Cardiac fibroblast (primary cell): ENCODE results near the gene LAT.
A peak's percentile ranks its signal among the peaks of the same experiment; 100 is the strongest.

Experiments used
- DNase-seq, 2 donors: peaks; one replicate each; pipeline versions ENCODE4 v3.0.0 to v3.0.0-alpha.2; 2010; ENCODE audit warnings: low read depth in 2 of 2
- H3K4me3 ChIP-seq, 2 donors: replicated peaks in 1 of 2; 1 replicate in 1 of 2; 2 replicates in 1 of 2; pipeline ENCODE4 v1.5.1; 2011; ENCODE audit warnings: low read depth in 2 of 2, low read length in 2 of 2, mild to moderate bottlenecking in 2 of 2, moderate library complexity in 1 of 2
- TF ChIP-seq, protein P1 (sequence below): IDR thresholded peaks from one replicate; pipeline ENCODE4 v1.5.1; 2011; ENCODE audit warnings: low read depth, mild to moderate bottlenecking, low read length, inconsistent platforms

LAT gene

DNA sequence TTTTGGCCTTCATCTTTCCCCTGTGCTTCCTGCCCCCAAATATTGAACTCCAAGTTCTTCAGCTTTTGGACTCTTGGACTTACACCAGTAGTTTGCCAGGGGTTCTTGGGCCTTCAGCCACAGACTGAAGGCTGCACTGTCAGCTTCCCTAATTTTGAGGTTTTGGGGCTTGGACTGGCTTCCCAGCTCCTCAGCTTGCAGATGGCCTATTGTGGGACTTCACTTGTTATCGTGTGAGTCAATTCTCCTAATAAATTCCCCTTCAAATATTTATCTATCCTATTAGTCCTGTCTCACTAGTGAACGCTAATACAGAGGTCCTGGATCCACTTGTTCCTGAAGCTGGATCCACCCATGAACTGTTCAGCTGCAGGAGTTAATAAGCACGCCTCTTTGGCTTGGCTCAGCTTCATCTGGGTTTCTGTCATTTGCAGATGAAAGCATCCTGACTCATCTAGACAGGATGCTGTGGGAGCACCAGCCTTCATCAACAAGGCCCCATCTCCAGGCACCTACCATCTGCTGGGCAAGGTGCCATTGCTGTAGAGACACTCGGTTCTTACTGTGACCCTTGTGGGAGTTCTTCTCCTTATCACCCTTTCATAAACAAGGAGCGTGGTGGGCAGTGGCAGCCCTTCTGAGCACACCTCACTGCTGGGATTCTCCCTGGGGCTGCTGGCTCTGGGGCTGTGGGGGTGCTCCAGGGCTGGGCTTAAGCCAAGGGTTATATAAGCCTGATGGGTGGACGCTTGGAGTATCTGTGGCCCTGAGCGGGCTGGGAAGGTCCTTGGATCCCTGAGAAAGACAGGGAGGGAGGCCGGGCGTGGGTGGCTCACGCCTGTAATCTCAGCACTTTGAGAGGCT lies 23.1 kb downstream of the LAT start:
- H3K4me3 ChIP-seq = no peak overlapping the region
- peak; percentile 55 to 83 for DNase-seq
- TF ChIP-seq, protein P1, sequence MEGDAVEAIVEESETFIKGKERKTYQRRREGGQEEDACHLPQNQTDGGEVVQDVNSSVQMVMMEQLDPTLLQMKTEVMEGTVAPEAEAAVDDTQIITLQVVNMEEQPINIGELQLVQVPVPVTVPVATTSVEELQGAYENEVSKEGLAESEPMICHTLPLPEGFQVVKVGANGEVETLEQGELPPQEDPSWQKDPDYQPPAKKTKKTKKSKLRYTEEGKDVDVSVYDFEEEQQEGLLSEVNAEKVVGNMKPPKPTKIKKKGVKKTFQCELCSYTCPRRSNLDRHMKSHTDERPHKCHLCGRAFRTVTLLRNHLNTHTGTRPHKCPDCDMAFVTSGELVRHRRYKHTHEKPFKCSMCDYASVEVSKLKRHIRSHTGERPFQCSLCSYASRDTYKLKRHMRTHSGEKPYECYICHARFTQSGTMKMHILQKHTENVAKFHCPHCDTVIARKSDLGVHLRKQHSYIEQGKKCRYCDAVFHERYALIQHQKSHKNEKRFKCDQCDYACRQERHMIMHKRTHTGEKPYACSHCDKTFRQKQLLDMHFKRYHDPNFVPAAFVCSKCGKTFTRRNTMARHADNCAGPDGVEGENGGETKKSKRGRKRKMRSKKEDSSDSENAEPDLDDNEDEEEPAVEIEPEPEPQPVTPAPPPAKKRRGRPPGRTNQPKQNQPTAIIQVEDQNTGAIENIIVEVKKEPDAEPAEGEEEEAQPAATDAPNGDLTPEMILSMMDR = no peak

GRCh38 chr16:29009050-29009837 lies 24.4 kb downstream of the LAT start:
- TF ChIP-seq, protein P1 = no peak
- no peak overlapping the region for H3K4me3 ChIP-seq
- DNase-seq = no peak

DNA sequence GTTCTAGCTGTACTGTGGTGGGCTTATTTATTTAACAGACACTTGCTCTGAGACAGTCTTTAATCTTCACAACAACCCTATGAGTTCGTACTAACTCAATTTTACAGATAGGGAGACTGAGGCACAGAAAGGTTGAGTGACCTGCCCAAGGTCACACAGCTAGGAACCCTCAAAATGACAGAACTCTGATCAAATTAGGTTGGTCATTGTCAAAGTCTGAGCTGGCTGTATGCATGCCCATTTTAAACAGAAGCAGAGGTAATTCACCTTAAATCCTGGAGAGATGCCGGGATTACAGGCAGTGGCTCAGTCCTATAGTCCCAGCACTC lies 24.9 kb downstream of the LAT start:
- no peak overlapping the region for H3K4me3 ChIP-seq
- TF ChIP-seq, protein P1 = no peak
- DNase-seq = no peak

DNA sequence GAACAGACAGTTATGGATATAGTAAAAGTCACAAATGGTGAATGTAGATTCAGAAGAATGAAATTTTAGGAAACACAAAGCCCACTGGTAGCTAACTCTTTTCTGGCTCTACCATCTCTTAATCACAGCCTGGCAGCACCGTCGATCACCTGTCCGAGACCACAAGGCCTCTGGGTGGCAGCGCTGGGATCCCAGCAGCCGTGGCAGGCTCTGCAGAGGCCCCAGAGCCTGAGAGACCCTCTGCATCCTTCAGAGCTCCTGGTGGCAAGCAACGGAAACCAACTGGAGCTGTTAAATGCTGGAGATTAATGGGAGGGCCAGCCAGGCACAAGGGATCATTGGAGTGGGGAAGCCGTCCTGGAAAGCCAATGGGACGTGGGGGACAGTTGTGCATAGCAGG lies 26.3 kb downstream of the LAT start:
- H3K4me3 ChIP-seq = no peak overlapping the region
- TF ChIP-seq, protein P1 = no peak
- DNase-seq = no peak

- H3K4me3 ChIP-seq = no peak overlapping the region
- TF ChIP-seq, protein P1 = no peak
- no peak for DNase-seq
These were observed 27.0 kb downstream of the LAT start for GRCh38 chr16:29011851-29012250.

GRCh38 chr16:29012913-29013553 lies 28.2 kb downstream of the LAT start:
- no peak for DNase-seq
- TF ChIP-seq, protein P1 = no peak
- H3K4me3 ChIP-seq = no peak overlapping the region
